ENCODE results near the gene C1QTNF2. TPM values are rescaled to one million over a fixed set of nuclear protein-coding genes. Genes with fewer than 3 reads are reported as not detected.
"Not testable (repeated sequence)": the region's sequence is repeated elsewhere in the genome, so short reads cannot be mapped to it uniquely, and the experiment has no call there.

The C1QTNF2 gene
- total RNA-seq, 4 donors from 2014 or later = 0.59 to 0.65 TPM; not detected in 2

- WGBS, 2 donors = 93 to 96% methylated on average over 23 to 27 of the region's 27 CpGs
- no peak for TF ChIP-seq CTCF (IDR thresholded peaks at IDR 0.05)
- DNase-seq (ENCODE audit: low spot score in 2 of 2) = no peak
- H3K4me3 ChIP-seq (ENCODE audit: low read depth, poor library complexity, severe bottlenecking) = no peak overlapping the region
- intact Hi-C loops (cut with DNase I; ENCODE audit: low total_unique reads) = no loop called here
These were observed 21.0 kb downstream of the C1QTNF2 start for GRCh38 chr5:160349249-160349934.

- no peak for DNase-seq (ENCODE audit: low spot score in 2 of 2)
- TF ChIP-seq CTCF (IDR thresholded peaks at IDR 0.05) (no peak), POLR2A (IDR thresholded peaks at IDR 0.05) (no peak)
- intact Hi-C loops (cut with DNase I; ENCODE audit: low total_unique reads) = no loop called here
- WGBS, 2 donors = 82 to 87% methylated on average over 11 of the region's 11 CpGs
- H3K4me3 ChIP-seq (ENCODE audit: low read depth, poor library complexity, severe bottlenecking) = no peak overlapping the region
These were observed 22.3 kb downstream of the C1QTNF2 start for GRCh38 chr5:160348080-160348479.

GRCh38 chr5:160347448-160347847 lies 23.0 kb downstream of the C1QTNF2 start:
- TF ChIP-seq POLR2A (IDR thresholded peaks at IDR 0.05) = no peak
- TF ChIP-seq CTCF (IDR thresholded peaks at IDR 0.05) = no peak
- intact Hi-C loops (cut with DNase I; ENCODE audit: low total_unique reads) = no loop called here
- WGBS, 2 donors = 47 to 58% methylated on average over 6 of the region's 6 CpGs
- no peak overlapping the region for H3K4me3 ChIP-seq (ENCODE audit: low read depth, poor library complexity, severe bottlenecking)
- DNase-seq (ENCODE audit: low spot score in 2 of 2) = no peak

DNA sequence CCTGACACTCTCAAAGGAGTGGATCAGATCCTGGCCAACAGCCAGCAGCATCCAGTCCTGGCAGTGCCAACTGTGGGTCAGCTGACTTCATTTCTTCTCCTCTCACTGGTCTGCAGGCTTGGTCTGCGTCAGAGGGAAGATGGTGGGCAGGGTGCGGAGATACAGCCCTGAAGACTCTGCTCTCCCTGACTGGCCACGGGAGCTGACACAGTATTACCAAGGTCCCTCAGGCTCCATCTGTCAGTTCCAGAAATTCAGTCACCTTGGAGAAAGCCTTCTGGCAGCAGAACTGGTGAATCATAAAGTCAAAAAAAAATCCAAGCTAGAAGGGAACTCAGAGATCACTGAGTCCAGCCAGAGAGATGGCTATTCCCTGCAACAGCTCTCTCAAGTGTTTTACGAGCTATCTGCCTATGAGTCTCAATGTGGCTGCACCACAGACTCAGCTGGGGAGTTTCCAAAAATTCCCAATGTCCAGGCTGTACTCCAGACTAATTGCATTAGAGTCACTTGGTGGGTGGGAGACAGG lies 27.9 kb downstream of the C1QTNF2 start:
- DNase-seq (ENCODE audit: low spot score in 2 of 2) = no peak
- intact Hi-C loops (cut with DNase I; ENCODE audit: low total_unique reads) = no loop called here
- H3K4me3 ChIP-seq (ENCODE audit: low read depth, poor library complexity, severe bottlenecking) = no peak overlapping the region
- TF ChIP-seq POLR2A (IDR thresholded peaks at IDR 0.05) (no peak), CTCF (IDR thresholded peaks at IDR 0.05) (no peak)
- 61 to 65% methylated on average over 4 of the region's 4 CpGs for WGBS, 2 donors

DNA sequence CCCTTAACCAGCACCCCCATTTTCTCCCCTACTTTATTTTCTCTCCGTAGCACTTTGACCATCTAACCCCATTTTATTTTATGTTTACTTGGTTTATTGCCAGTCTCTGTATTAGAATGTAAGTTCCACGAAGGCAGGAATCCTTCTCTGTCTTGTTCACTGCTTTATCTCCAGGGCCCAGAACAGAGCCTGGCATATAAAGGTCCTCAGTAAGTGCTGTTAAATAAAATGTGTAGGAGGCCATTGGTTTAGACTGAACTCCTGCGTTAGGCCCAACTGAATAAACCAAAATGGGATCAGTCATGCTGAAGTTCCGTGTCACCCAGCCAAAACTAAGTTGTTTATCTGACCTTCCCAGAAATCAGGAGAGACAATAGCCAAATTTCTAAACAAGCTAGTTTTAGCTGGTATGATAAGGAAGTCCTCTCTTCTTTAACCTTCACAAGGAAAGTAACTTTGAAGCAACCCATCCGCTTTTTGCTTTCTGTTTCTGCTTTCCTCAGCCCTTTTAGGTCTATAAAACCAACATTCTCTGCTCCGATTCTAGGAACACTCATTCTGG lies 29.0 kb downstream of the C1QTNF2 start:
- intact Hi-C loops (cut with DNase I; ENCODE audit: low total_unique reads) = no loop called here
- 78 to 79% methylated on average over 6 of the region's 6 CpGs for WGBS, 2 donors
- H3K4me3 ChIP-seq (ENCODE audit: low read depth, poor library complexity, severe bottlenecking) = no peak overlapping the region
- no peak for DNase-seq (ENCODE audit: low spot score in 2 of 2)
- no peak for TF ChIP-seq CTCF (IDR thresholded peaks at IDR 0.05)
- TF ChIP-seq POLR2A (IDR thresholded peaks at IDR 0.05) = no peak

GRCh38 chr5:160340513-160340912 lies 29.9 kb downstream of the C1QTNF2 start:
- intact Hi-C loops (cut with DNase I; ENCODE audit: low total_unique reads); H3K4me3 ChIP-seq (ENCODE audit: low read depth, poor library complexity, severe bottlenecking); DNase-seq (ENCODE audit: low spot score in 2 of 2): not testable (repeated sequence)
